ENCODE results near the gene RIPOR3. TPM values are rescaled to one million over a fixed set of nuclear protein-coding genes. Genes with fewer than 3 reads are reported as not detected.
"Not testable (repeated sequence)": the region's sequence is repeated elsewhere in the genome, so short reads cannot be mapped to it uniquely, and the experiment has no call there.

Gene RIPOR3
- polyA plus RNA-seq, 1 donor (not counting 4 experiments of a cell fraction or from before 2014, with no cell fraction given) = 0.10 TPM

DNA sequence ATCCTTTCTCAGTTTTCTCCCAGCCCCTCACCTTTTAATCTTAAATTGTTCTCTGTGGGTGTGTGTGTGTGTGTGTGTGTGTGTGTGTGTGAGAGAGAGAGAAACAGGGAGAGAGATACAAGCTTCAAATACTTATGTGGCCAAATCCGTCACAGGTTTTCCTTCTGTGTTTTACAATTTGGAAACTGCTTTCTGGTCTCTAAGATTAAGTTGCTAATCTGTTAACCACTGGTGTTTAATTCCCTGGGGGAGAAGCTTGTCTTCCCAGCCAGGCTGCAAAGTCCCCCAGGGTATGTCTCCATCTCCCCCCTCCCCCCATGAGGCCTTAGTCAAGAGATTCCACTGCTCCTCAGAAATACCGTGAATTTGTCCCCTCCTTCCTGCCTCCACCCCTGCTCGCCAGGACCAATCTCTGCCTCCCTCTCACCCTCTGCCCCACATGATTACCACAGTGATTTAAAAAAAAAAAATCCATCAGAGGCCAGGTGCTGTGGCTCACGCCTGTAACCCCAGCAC lies 49.0 kb downstream of the RIPOR3 start:
- Histone ChIP-seq H3K9me3 (ENCODE audit: control insufficient read depth, low read depth, low read length) (no peaks in the 10 kb centered on the region), H3K27ac (ENCODE audit: control insufficient read depth, insufficient read depth, low read length) (no peak overlapping the region), H3K4me3 (ENCODE audit: control insufficient read depth in 2 of 3, extremely low read depth in 1 of 3, insufficient read depth in 2 of 3, low read depth in 1 of 3, low read length in 3 of 3) (no peak overlapping the region), H4K20me1 (ENCODE audit: control insufficient read depth, extremely low read depth, insufficient read depth, low read length) (no peaks in the 10 kb centered on the region), H3K79me2 (ENCODE audit: control insufficient read depth, insufficient read depth, low read length) (no peaks in the 10 kb centered on the region), H3K4me2 (ENCODE audit: control insufficient read depth, extremely low read depth, insufficient read depth, low read depth, low read length) (no peak overlapping the region), H3K36me3 (ENCODE audit: control insufficient read depth in 2 of 2, extremely low read depth in 1 of 2, insufficient read depth in 2 of 2, low read length in 2 of 2) (no peaks in the 10 kb centered on the region), H2AFZ (ENCODE audit: control insufficient read depth, low read length) (no peak overlapping the region), H3K4me1 (ENCODE audit: control insufficient read depth, extremely low read depth, insufficient read depth, low read length) (peaks cover 15% of the 10 kb centered on the region), H3K9ac (ENCODE audit: control insufficient read depth, extremely low read depth, insufficient read depth, low read length) (no peak overlapping the region), H3K9me1 (ENCODE audit: control insufficient read depth, extremely low read depth, insufficient read depth, low read length) (no peaks in the 10 kb centered on the region), H3K27me3 (ENCODE audit: control insufficient read depth, extremely low read depth, insufficient read depth, low read length) (no peaks in the 10 kb centered on the region)
- FAIRE-seq (no peak), DNase-seq (ENCODE audit: low read depth, low spot score) (no peak)
- TF ChIP-seq CTCF (optimal IDR thresholded peaks at IDR 0.05 in 1 of 3, IDR thresholded peaks at IDR 0.05 in 1 of 3, conservative IDR thresholded peaks at IDR 0.05 in 1 of 3; ENCODE audit: extremely low read depth in 1 of 3, insufficient read depth in 2 of 3, low read length in 3 of 3) (no peak), EZH2 (IDR thresholded peaks at IDR 0.05; ENCODE audit: low read length) (no peak)
- dilution Hi-C loops (cut with MboI; ENCODE audit: extremely low pct_ligation_motif_present, low sequenced_read_pairs) = no loop called here

- H3K9me3 ChIP-seq (ENCODE audit: control insufficient read depth, low read depth, low read length); H3K79me2 ChIP-seq (ENCODE audit: control insufficient read depth, insufficient read depth, low read length); H3K36me3 ChIP-seq (ENCODE audit: control insufficient read depth in 2 of 2, extremely low read depth in 1 of 2, insufficient read depth in 2 of 2, low read length in 2 of 2); H3K27ac ChIP-seq (ENCODE audit: control insufficient read depth, insufficient read depth, low read length); dilution Hi-C loops (cut with MboI; ENCODE audit: extremely low pct_ligation_motif_present, low sequenced_read_pairs); H3K27me3 ChIP-seq (ENCODE audit: control insufficient read depth, extremely low read depth, insufficient read depth, low read length); DNase-seq (ENCODE audit: low read depth, low spot score); H4K20me1 ChIP-seq (ENCODE audit: control insufficient read depth, extremely low read depth, insufficient read depth, low read length); FAIRE-seq; H3K9me1 ChIP-seq (ENCODE audit: control insufficient read depth, extremely low read depth, insufficient read depth, low read length); H3K9ac ChIP-seq (ENCODE audit: control insufficient read depth, extremely low read depth, insufficient read depth, low read length); H3K4me3 ChIP-seq (ENCODE audit: control insufficient read depth in 2 of 3, extremely low read depth in 1 of 3, insufficient read depth in 2 of 3, low read depth in 1 of 3, low read length in 3 of 3); H3K4me2 ChIP-seq (ENCODE audit: control insufficient read depth, extremely low read depth, insufficient read depth, low read depth, low read length); H2AFZ ChIP-seq (ENCODE audit: control insufficient read depth, low read length): not testable (repeated sequence)
- peaks cover 15% of the 10 kb centered on the region for H3K4me1 ChIP-seq (ENCODE audit: control insufficient read depth, extremely low read depth, insufficient read depth, low read length)
Observed at GRCh38 chr20:50641625-50642287, 49.6 kb downstream of the RIPOR3 start.

DNA sequence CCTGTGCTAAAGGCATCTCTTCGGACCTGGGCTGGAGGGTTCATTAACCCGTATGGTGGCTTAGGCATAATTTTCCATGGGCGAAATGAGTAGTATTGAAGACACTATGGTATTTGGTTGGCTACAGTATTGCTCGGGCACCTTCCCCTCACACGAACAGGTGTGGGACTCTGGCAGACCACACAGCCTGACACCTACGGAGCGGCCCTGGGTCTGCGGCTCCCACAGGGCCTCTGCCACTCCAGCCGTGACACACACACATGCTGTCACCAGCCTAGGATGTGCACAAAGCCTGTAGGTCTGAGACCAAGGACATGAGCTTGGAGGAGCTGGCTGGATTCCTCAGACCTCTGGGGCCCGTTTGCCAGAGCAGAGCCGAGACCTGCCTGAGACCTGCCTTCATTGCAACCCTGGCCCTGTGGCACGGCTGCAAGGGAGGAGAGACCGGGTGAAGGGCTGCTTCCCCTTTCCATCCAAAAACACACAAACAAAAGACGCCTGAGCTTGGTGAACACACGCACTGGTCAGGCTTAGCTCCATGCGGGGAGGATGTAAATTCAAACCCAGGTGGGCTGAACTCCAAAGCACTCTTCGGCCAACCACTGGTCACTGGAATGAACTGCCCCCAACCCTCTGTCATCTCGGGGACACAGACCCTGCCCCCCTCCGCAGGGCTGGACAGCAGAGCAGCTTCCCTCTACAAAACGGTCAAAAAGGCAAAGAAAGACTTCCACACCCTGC lies 51.2 kb downstream of the RIPOR3 start:
- H3K4me3 ChIP-seq (ENCODE audit: control insufficient read depth in 2 of 3, extremely low read depth in 1 of 3, insufficient read depth in 2 of 3, low read depth in 1 of 3, low read length in 3 of 3); H3K27me3 ChIP-seq (ENCODE audit: control insufficient read depth, extremely low read depth, insufficient read depth, low read length); H3K4me2 ChIP-seq (ENCODE audit: control insufficient read depth, extremely low read depth, insufficient read depth, low read depth, low read length); H3K9me1 ChIP-seq (ENCODE audit: control insufficient read depth, extremely low read depth, insufficient read depth, low read length); H3K27ac ChIP-seq (ENCODE audit: control insufficient read depth, insufficient read depth, low read length); H4K20me1 ChIP-seq (ENCODE audit: control insufficient read depth, extremely low read depth, insufficient read depth, low read length); H3K9me3 ChIP-seq (ENCODE audit: control insufficient read depth, low read depth, low read length); DNase-seq (ENCODE audit: low read depth, low spot score); H3K79me2 ChIP-seq (ENCODE audit: control insufficient read depth, insufficient read depth, low read length); H3K36me3 ChIP-seq (ENCODE audit: control insufficient read depth in 2 of 2, extremely low read depth in 1 of 2, insufficient read depth in 2 of 2, low read length in 2 of 2); dilution Hi-C loops (cut with MboI; ENCODE audit: extremely low pct_ligation_motif_present, low sequenced_read_pairs); H2AFZ ChIP-seq (ENCODE audit: control insufficient read depth, low read length); H3K9ac ChIP-seq (ENCODE audit: control insufficient read depth, extremely low read depth, insufficient read depth, low read length); FAIRE-seq; H3K4me1 ChIP-seq (ENCODE audit: control insufficient read depth, extremely low read depth, insufficient read depth, low read length): not testable (repeated sequence)

DNA sequence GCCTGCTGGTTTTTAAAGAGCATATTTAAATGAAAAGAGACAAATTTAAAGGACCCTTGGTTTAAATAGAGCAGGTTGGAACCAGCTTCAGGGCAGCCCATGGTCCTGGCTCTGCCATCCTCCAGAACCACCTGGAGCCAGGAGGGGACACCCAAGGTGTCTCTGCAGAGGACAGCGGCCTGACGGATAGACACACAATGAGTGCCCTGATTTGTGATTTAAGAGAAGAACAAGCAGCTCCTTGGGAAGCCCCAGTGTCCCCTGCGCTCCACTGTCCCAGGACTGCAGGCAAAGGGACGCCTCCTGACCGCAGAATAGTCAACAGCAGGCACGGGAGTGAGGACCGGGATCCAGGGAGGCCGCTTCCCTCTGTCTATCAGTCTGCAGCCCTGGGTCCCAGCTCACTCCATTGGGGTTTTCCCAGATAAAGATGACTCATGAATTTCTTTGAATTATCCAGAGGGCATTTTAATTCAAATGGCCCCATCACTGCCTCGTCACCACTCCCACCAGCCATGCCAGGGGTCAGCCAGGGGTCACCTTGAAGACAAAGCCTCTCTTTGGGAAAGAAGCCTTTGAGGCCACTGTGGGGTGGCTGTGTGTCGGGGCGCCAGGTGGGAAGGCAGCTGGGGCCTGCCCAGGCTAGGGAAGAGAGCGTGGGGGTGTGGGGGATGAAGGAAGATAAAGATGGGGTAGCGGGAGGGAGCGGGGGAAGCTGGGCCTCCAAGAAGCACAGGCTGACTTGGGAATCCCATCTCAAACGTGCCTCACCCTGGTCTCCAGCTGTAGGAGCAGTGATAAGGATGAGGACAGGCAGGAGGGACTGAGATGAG lies 53.1 kb downstream of the RIPOR3 start:
- H3K4me3 ChIP-seq (ENCODE audit: control insufficient read depth in 2 of 3, extremely low read depth in 1 of 3, insufficient read depth in 2 of 3, low read depth in 1 of 3, low read length in 3 of 3); DNase-seq (ENCODE audit: low read depth, low spot score); H3K36me3 ChIP-seq (ENCODE audit: control insufficient read depth in 2 of 2, extremely low read depth in 1 of 2, insufficient read depth in 2 of 2, low read length in 2 of 2); H3K9me3 ChIP-seq (ENCODE audit: control insufficient read depth, low read depth, low read length); H3K9ac ChIP-seq (ENCODE audit: control insufficient read depth, extremely low read depth, insufficient read depth, low read length); H2AFZ ChIP-seq (ENCODE audit: control insufficient read depth, low read length); H3K9me1 ChIP-seq (ENCODE audit: control insufficient read depth, extremely low read depth, insufficient read depth, low read length); H3K79me2 ChIP-seq (ENCODE audit: control insufficient read depth, insufficient read depth, low read length); H4K20me1 ChIP-seq (ENCODE audit: control insufficient read depth, extremely low read depth, insufficient read depth, low read length); H3K27me3 ChIP-seq (ENCODE audit: control insufficient read depth, extremely low read depth, insufficient read depth, low read length); H3K4me2 ChIP-seq (ENCODE audit: control insufficient read depth, extremely low read depth, insufficient read depth, low read depth, low read length); FAIRE-seq; H3K4me1 ChIP-seq (ENCODE audit: control insufficient read depth, extremely low read depth, insufficient read depth, low read length); dilution Hi-C loops (cut with MboI; ENCODE audit: extremely low pct_ligation_motif_present, low sequenced_read_pairs): not testable (repeated sequence)
- peak overlapping the region; percentile 20 for H3K27ac ChIP-seq (ENCODE audit: control insufficient read depth, insufficient read depth, low read length)
